HCT116 (cell line): ENCODE measurements around the gene C1orf21.

Experiments
- CTCF ChIP-seq, 3 experiments: fragments of 200-600 bp in 1 of 3; sonication (generic) in 1 of 3; IDR thresholded peaks in 2 of 3; conservative IDR thresholded peaks in 1 of 3; 2 replicates each; pipeline ENCODE4 v1.5.1; 2012 to 2017; ENCODE audit warnings: low read depth in 2 of 3, low read length in 2 of 3, antibody characterized with exemption in 1 of 3, borderline replicate concordance in 1 of 3, control low read depth in 1 of 3, mild to moderate bottlenecking in 1 of 3, mixed read lengths in 1 of 3, mixed run types in 1 of 3, moderate library complexity in 1 of 3; ENCODE audit not compliant: insufficient read depth in 1 of 3
- EGR1 ChIP-seq: IDR thresholded peaks from 2 replicates; pipeline ENCODE4 v1.6.1; 2012; ENCODE audit warnings: low read depth
- EZH2 ChIP-seq: fragments of 200-600 bp; sonication (generic); IDR thresholded peaks from 2 replicates; pipeline ENCODE4 v1.6.1; 2017; ENCODE audit warnings: antibody characterized with exemption, mixed run types
- EZH2phosphoT487 ChIP-seq: fragments of 200-600 bp; IDR thresholded peaks from 2 replicates; pipeline ENCODE4 v1.6.1; 2018; ENCODE audit warnings: antibody characterized with exemption, borderline replicate concordance
- JUND ChIP-seq: IDR thresholded peaks from 2 replicates; pipeline ENCODE4 v1.6.1; 2012
- MAX ChIP-seq: IDR thresholded peaks from 2 replicates; pipeline ENCODE4 v1.6.1; 2012
- POLR2A ChIP-seq: IDR thresholded peaks from 2 replicates; pipeline ENCODE4 v1.7.0; 2011; ENCODE audit warnings: borderline replicate concordance; ENCODE audit not compliant: insufficient read depth, insufficient read length; ENCODE audit errors: extremely low read depth
- POLR2AphosphoS5 ChIP-seq: IDR thresholded peaks from 2 replicates; pipeline ENCODE4 v1.6.1; 2011; ENCODE audit warnings: mild to moderate bottlenecking, low read depth, low read length, moderate library complexity
- REST ChIP-seq: IDR thresholded peaks from 2 replicates; pipeline ENCODE4 v1.6.1; 2012; ENCODE audit warnings: low read depth
- SP1 ChIP-seq: IDR thresholded peaks from 2 replicates; pipeline ENCODE4 v1.6.1; 2012; ENCODE audit warnings: low read depth
- TCF7L2 ChIP-seq: IDR thresholded peaks from 2 replicates; pipeline ENCODE4 v1.7.0; 2011; ENCODE audit warnings: borderline replicate concordance, inconsistent platforms; ENCODE audit not compliant: insufficient read depth, insufficient read length; ENCODE audit errors: extremely low read depth
- YY1 ChIP-seq: IDR thresholded peaks from 2 replicates; pipeline ENCODE4 v1.6.1; 2011; ENCODE audit warnings: low read length, low read depth, moderate library complexity, mild to moderate bottlenecking; ENCODE audit not compliant: insufficient replicate concordance; ENCODE audit errors: extremely low read depth
- ZFX ChIP-seq: fragments of 450-650 bp; IDR thresholded peaks from 2 replicates; pipeline ENCODE4 v1.6.1; 2017
- ZNF274 ChIP-seq: fragments of 200-500 bp; sonication (Bioruptor generic); IDR thresholded peaks from 2 replicates; pipeline ENCODE4 v1.6.1; 2014; ENCODE audit warnings: mild to moderate bottlenecking, low read depth, low read length, inconsistent platforms

- no peak for TF ChIP-seq EZH2
- TF ChIP-seq JUND, result no peak
- TF ChIP-seq CTCF (IDR thresholded peaks at IDR 0.05 in 2 of 3, conservative IDR thresholded peaks at IDR 0.05 in 1 of 3; ENCODE audit: borderline replicate concordance in 1 of 3, insufficient read depth in 1 of 3, low read depth in 2 of 3, low read length in 2 of 3), result no peak
- no peak for TF ChIP-seq POLR2AphosphoS5
- no peak for TF ChIP-seq POLR2A
- no peak for TF ChIP-seq TCF7L2
- TF ChIP-seq REST, result no peak
- TF ChIP-seq ZFX, result no peak
- TF ChIP-seq EZH2phosphoT487, result no peak
- no peak for TF ChIP-seq ZNF274
- no peak for TF ChIP-seq SP1
- TF ChIP-seq YY1, result no peak
- TF ChIP-seq EGR1, result no peak
- TF ChIP-seq MAX, result no peak
Observed at GRCh38 chr1:184524248-184524647, 137.4 kb downstream of the C1orf21 start.
